BE2C (cell line): Measurements from ENCODE around the gene NFATC4.
"Not testable (repeated sequence)": the region's sequence is repeated elsewhere in the genome, so short reads cannot be mapped to it uniquely, and the experiment has no call there.

ENCODE experiments used
- DNase-seq: peaks from one replicate; pipeline ENCODE4 v3.0.0-alpha.2; 2020
- H3K27me3 ChIP-seq: fragments of 250-450 bp; sonication (Bioruptor Pico); 2 replicates; pipeline ENCODE4 v1.5.1; 2020; ENCODE audit warnings: mild to moderate bottlenecking
- H3K36me3 ChIP-seq: fragments of 250-450 bp; sonication (Bioruptor Pico); 2 replicates; pipeline ENCODE4 v1.5.1; 2020; ENCODE audit warnings: mild to moderate bottlenecking
- H3K4me1 ChIP-seq: fragments of 250-450 bp; sonication (Bioruptor Pico); 2 replicates; pipeline ENCODE4 v1.5.1; 2020
- H3K4me3 ChIP-seq: 2 replicates; pipeline ENCODE4 v1.5.1; 2011; ENCODE audit warnings: low read depth, low read length
- H3K9me3 ChIP-seq: fragments of 250-450 bp; sonication (Bioruptor Pico); 2 replicates; pipeline ENCODE4 v1.5.1; 2020
- TF ChIP-seq, protein P1 (sequence below): IDR thresholded peaks from 2 replicates; pipeline ENCODE4 v1.5.1; 2012; ENCODE audit warnings: mild to moderate bottlenecking, low read depth, low read length

Gene NFATC4

DNA sequence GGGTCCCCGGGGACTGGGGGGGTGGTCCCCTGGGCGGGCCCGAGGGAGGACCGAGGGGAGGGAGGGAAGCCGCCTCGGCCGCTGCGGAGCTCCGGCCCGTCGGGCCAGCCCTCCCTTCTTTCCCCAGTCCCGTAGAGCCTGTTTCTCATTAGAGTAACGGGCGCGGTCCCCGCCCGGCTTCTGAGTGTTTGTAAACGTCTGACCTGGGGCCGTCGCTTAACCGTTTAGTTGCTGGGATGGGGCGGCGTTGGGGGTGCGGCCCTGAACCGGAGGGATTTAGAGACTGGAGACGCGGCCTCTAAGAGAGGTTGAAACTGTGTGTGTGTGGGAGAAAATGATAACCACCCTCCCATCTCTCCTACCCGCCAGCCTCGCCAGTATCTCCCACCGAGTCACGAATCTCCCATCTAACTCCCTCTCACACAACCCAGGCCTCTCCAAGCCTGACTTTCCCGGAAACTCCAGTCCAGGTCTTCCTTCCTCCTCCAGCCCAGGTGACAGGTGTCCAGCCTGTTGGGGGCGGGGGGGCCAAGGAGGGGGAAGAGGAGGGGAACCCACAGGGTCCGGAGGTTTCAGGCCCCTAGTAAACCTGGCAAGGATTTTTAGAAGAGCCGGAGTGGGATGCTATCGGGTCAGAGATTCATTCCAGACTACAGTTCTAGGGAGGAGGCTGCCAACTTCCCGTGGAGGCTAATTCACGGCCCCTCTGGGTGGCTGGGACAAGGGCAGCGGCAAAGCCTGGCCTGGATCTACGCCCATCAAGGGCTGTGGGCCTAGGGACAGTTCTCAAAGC lies 1.1 kb upstream of the NFATC4 start:
- TF ChIP-seq, protein P1, sequence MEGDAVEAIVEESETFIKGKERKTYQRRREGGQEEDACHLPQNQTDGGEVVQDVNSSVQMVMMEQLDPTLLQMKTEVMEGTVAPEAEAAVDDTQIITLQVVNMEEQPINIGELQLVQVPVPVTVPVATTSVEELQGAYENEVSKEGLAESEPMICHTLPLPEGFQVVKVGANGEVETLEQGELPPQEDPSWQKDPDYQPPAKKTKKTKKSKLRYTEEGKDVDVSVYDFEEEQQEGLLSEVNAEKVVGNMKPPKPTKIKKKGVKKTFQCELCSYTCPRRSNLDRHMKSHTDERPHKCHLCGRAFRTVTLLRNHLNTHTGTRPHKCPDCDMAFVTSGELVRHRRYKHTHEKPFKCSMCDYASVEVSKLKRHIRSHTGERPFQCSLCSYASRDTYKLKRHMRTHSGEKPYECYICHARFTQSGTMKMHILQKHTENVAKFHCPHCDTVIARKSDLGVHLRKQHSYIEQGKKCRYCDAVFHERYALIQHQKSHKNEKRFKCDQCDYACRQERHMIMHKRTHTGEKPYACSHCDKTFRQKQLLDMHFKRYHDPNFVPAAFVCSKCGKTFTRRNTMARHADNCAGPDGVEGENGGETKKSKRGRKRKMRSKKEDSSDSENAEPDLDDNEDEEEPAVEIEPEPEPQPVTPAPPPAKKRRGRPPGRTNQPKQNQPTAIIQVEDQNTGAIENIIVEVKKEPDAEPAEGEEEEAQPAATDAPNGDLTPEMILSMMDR = no peak
- Histone ChIP-seq H3K9me3 (no peaks in the 10 kb centered on the region), H3K4me1 (peaks cover 13% of the 10 kb centered on the region), H3K36me3 (no peaks in the 10 kb centered on the region), H3K27me3 (no peaks in the 10 kb centered on the region), H3K4me3 (peak overlapping the region; percentile 85)
- DNase-seq = peak; percentile 96

DNA sequence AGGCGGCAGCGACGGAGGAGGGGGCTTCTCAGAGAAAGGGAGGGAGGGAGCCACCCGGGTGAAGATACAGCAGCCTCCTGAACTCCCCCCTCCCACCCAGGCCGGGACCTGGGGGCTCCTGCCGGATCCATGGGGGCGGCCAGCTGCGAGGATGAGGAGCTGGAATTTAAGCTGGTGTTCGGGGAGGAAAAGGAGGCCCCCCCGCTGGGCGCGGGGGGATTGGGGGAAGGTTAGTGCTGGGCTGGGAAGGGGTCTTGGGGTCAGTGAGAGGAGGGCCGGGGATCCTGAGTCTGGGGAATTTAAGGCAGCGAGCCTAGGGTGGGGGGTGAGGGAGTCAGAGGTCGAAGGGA lies 203 bp downstream of the NFATC4 start:
- peaks cover 20% of the 10 kb centered on the region for H3K4me1 ChIP-seq
- no peaks in the 10 kb centered on the region for H3K9me3 ChIP-seq
- H3K27me3 ChIP-seq = no peaks in the 10 kb centered on the region
- H3K36me3 ChIP-seq = peaks cover 2% of the 10 kb centered on the region; the same call in 1 of the 2 replicates
- no peak for DNase-seq
- peak overlapping the region; percentile 85 for H3K4me3 ChIP-seq
- TF ChIP-seq, protein P1 = no peak

DNA sequence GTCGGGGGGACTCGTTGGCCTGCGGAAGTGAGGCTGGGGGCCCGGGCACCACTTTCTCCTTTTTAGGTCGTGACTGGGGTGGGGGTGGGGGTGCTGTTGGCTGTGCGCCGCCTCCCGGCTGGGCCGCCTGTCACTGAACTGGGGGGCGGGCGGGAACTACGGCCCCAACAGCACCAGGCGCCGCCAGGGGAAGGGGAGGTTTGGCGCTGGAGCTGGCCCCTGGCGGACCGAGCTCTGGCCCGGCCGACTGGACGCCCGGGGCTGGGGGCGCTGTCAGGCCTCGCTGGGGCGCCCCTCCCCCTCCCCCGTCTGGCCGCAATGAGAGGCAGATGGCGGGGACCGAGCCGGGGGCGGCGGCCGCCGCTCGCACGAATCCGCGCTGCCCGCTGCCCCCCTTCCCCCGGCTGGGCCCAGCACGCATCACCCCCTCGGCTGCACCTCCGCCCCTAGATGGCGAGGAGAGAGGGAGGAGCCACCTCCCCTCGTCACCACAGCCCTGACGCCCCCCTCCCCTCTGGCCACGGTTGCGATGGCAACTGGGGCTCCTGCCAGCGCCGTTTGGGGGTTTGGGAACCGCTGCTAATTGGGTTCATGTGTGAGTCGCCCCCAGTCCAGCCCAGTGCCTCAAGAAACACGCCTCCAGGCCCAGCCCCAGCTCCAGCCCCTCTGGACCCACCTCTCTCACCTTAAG lies 723 bp downstream of the NFATC4 start:
- Histone ChIP-seq H3K27me3 (no peaks in the 10 kb centered on the region), H3K9me3 (no peaks in the 10 kb centered on the region), H3K36me3 (peaks cover 7% of the 10 kb centered on the region), H3K4me1 (peaks cover 25% of the 10 kb centered on the region), H3K4me3 (peak overlapping the region; percentile 85)
- DNase-seq = peak; percentile 82
- TF ChIP-seq, protein P1 = no peak

DNA sequence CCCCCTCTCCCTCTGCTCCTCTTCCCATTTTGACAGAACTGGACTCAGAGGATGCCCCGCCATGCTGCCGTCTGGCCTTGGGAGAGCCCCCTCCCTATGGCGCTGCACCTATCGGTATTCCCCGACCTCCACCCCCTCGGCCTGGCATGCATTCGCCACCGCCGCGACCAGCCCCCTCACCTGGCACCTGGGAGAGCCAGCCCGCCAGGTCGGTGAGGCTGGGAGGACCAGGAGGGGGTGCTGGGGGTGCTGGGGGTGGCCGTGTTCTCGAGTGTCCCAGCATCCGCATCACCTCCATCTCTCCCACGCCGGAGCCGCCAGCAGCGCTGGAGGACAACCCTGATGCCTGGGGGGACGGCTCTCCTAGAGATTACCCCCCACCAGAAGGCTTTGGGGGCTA lies 1.5 kb downstream of the NFATC4 start:
- H3K4me3 ChIP-seq = peak overlapping the region; percentile 85
- TF ChIP-seq, protein P1 = no peak
- peaks cover 33% of the 10 kb centered on the region for H3K4me1 ChIP-seq
- H3K27me3 ChIP-seq = no peaks in the 10 kb centered on the region
- H3K9me3 ChIP-seq = no peaks in the 10 kb centered on the region
- no peak for DNase-seq
- H3K36me3 ChIP-seq = peaks cover 15% of the 10 kb centered on the region

DNA sequence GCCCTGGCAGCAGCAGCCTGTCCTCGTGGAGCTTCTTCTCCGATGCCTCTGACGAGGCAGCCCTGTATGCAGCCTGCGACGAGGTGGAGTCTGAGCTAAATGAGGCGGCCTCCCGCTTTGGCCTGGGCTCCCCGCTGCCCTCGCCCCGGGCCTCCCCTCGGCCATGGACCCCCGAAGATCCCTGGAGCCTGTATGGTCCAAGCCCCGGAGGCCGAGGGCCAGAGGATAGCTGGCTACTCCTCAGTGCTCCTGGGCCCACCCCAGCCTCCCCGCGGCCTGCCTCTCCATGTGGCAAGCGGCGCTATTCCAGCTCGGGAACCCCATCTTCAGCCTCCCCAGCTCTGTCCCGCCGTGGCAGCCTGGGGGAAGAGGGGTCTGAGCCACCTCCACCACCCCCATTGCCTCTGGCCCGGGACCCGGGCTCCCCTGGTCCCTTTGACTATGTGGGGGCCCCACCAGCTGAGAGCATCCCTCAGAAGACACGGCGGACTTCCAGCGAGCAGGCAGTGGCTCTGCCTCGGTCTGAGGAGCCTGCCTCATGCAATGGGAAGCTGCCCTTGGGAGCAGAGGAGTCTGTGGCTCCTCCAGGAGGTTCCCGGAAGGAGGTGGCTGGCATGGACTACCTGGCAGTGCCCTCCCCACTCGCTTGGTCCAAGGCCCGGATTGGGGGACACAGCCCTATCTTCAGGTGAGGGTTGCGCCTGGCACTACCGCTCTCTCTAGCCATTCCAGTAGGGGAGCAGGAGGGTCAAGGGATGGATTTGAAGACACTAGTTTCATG lies 2.1 kb downstream of the NFATC4 start:
- no peak for DNase-seq
- Histone ChIP-seq H3K4me3 (no peak overlapping the region), H3K4me1 (peaks cover 34% of the 10 kb centered on the region), H3K36me3 (peaks cover 18% of the 10 kb centered on the region), H3K9me3 (no peaks in the 10 kb centered on the region), H3K27me3 (no peaks in the 10 kb centered on the region)
- TF ChIP-seq, protein P1 = no peak

DNA sequence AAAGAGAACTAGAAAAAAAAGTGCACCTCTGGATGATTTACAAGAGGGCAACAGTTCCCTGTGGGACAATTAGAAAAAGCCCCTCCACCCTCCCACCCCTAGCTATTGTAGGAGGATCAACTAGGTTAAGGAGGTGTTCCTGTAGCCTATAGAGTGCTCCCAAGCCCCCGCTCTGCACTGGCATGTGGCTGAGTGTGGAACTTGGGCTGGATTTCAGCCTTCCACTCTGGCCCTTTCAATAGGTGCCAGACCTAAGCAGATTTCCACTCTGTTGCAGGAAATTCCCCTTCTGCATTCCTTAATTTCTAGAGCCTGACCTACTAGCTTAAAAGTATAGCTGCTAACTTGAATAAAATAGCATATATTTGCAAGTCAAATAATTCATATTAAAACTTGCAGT lies 2.8 kb downstream of the NFATC4 start:
- no peak for DNase-seq
- TF ChIP-seq, protein P1 = no peak
- no peaks in the 10 kb centered on the region for H3K27me3 ChIP-seq
- peaks cover 24% of the 10 kb centered on the region for H3K36me3 ChIP-seq
- no peaks in the 10 kb centered on the region for H3K9me3 ChIP-seq
- no peak overlapping the region for H3K4me3 ChIP-seq
- H3K4me1 ChIP-seq = peaks cover 34% of the 10 kb centered on the region

DNA sequence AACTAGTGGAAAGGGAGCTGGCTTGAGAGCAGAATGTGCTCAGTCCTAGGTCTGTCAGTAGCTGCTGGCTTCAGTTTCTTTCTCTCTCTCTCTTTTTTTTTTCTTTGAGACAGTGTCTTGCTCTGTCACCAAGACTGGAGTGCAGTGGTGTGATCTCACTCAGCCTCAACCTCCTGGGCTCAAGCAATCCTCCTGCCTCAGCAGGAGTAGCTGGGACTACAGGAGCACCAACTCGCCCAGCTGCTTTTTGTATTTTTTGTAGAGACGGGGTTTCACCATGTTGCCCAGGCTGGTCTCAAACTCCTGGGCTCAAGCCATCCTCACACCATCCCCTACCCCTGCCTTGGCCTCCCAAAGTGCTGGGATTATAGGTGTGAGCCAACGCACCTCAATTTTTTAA lies 3.6 kb downstream of the NFATC4 start:
- DNase-seq, H3K9me3 ChIP-seq, H3K27me3 ChIP-seq: not testable (repeated sequence)
- Histone ChIP-seq H3K36me3 (peaks cover 33% of the 10 kb centered on the region), H3K4me3 (peak overlapping the region; percentile 41), H3K4me1 (peaks cover 34% of the 10 kb centered on the region)
